GM19351 (cell line): ENCODE data around the gene KLRD1.
"Not testable (repeated sequence)": the region's sequence is repeated elsewhere in the genome, so short reads cannot be mapped to it uniquely, and the experiment has no call there.

ENCODE experiments used
- ATAC-seq: cut with Tn5 transposase; IDR thresholded peaks from one replicate; pipeline ENCODE4 v1.9.1; 2021; ENCODE audit warnings: mild to moderate bottlenecking, moderate library complexity; ENCODE audit not compliant: unreplicated experiment

The KLRD1 gene

DNA sequence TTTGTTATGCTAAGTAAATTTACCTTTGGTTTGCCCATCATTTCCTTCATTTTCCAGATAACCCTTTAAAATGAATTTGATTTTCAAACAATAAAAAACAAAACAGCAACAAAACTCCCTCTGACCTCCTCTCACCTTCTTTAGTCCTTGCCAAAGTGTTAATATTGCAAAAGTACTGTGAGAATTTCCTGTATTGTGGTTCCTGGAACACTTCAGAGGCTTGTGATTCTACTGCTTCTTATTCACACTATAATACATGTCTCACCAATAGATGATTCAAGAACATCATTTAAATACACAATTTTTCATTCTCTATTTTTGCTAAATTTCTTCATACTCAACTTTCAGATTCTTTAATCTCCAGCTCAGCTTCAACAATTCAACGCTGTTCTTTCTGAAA is at the start of gene KLRD1:
KLRD1 (plus strand) TSS at position 241 of the 400 bp plus-strand sequence. CDS start 208 bp downstream, outside the sequence.
- no peak for ATAC-seq

GRCh38 chr12:10260927-10261326 is 46.7 kb upstream of the KLRD1 start:
- ATAC-seq: no peak

DNA sequence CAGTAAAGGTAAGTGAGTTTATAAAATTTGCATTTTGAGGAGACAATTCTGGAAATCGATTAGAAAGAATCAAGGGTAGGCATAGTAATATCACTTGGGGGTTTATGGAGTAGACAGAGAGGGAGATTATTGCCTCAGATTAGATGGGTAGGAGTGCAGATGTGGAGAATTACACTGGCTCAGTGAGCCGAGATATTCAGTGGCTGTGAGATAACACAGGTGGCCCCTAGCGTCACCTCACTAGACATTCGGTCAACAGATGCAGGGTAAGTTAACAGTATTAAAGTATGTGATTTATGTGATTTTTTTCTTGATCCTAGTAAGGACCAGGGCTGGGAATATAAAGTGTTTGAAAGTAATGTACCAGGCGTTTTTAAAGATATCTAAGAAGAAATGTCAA is 39.6 kb upstream of the KLRD1 start:
- no peak for ATAC-seq

DNA sequence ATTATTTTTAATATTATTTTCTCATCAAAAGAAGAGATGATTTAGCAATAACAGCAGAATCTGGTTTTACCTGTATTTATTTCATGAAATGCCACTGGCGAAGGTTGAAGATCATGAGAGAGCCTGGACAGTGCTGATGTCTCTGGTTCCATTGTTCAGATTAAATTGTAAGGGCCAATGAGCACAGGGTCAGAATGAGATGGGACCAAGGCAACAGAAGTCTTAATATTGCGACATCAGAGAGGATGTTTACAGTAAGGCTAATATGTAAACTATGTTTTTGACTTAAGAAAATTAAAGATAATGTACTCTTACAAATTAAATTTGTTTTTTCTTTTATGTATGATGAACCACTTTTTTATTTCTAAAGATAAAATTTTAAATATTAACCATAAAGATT is 35.2 kb upstream of the KLRD1 start:
- no peak for ATAC-seq

- no peak for ATAC-seq
Measured at GRCh38 chr12:10276774-10277173, 30.9 kb upstream of the KLRD1 start.

DNA sequence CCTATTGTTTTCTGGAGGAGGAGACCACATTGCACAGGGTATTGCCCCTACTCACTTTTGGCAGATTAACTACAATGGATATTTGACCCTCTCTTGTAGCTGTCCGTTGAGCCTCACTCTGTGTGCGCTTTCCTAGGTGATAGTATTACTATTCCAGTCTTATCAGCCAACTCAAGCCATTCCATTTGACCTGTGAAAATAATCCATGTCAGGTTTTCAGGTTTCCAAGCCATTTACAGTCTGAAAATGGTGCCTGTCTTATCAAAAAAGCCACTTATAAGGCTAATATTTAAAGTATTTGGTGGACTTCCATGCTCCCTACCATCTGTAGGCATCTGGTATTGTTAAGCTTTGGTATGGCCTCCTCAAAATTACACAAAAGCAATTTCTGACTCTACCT is 29.6 kb upstream of the KLRD1 start:
- no peak for ATAC-seq

GRCh38 chr12:10279937-10280336 is 27.7 kb upstream of the KLRD1 start:
- no peak for ATAC-seq

DNA sequence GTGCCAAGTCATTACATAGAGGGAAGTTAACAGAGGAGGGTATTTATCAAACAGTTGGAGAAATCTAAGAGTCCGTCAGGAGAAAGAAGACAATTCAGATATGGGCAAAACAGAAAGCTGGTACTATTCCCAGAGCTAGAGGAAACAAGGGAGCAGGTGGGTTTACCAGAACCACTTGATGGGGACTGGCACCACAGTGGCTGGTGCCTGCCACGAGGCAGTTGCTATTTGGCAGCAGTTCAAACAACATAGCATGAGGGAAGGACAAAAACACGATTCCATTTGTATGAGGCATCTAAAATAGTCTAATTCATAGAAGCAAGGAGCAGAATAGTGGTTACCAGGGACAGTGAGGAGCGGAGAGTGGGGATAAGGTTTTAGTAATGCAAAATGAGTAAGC is 24.6 kb upstream of the KLRD1 start:
- ATAC-seq: no peak

GRCh38 chr12:10285919-10286318 is 21.8 kb upstream of the KLRD1 start:
- no peak for ATAC-seq

DNA sequence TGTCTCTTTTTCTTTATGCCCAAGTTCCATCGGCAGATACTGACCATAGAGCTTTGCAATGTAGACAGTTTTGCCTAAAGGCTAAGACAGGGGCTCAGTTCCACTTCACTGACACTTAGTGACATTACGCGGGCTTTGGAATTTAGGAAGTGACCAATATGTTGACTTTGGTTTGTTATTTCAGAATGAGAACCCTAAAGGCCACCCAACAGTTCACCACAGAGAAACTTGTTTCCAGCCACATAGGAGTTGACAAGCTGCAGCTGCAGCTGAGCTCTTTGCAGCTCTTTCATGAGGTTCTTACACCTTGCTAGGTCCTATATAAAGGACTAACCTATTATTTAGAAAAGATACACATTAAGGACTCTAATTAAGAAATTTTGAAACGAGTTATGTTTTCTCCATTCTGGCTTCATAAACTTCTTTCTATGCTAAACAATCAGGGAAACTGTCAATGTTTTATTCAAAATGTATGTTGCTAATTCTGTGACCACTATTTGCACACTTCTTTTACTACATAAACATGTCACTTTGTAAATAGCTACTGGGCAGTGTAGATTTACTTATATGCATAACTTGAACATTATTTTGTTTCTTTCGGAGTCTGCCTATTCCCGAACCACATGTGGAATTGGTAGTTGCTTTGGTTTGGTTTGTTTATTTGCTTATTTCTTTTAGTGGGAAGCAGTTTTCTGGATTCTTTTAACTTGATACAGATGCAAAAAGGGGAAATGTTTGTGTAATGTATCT is 18.5 kb upstream of the KLRD1 start:
- no peak for ATAC-seq

GRCh38 chr12:10291030-10291429 is 16.6 kb upstream of the KLRD1 start:
- ATAC-seq: no peak

DNA sequence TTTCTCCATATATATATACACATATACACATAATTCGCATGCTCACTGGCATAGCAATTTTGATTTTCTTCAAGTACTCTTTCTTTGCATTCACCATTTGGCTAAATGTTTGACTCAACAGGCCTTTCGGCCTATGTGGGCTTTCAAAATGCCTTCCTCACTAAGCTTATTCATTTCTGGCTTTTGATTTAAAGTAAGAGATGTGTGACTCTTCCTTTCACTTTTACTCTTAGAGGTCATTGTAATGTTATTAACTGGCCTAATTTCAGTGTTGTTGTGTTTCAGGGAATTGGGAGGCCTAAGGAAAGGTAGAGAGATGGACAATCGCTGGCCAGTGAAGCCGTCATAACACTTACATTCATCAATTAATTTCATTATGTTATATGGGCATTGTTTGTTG is 14.5 kb upstream of the KLRD1 start:
- ATAC-seq: no peak

DNA sequence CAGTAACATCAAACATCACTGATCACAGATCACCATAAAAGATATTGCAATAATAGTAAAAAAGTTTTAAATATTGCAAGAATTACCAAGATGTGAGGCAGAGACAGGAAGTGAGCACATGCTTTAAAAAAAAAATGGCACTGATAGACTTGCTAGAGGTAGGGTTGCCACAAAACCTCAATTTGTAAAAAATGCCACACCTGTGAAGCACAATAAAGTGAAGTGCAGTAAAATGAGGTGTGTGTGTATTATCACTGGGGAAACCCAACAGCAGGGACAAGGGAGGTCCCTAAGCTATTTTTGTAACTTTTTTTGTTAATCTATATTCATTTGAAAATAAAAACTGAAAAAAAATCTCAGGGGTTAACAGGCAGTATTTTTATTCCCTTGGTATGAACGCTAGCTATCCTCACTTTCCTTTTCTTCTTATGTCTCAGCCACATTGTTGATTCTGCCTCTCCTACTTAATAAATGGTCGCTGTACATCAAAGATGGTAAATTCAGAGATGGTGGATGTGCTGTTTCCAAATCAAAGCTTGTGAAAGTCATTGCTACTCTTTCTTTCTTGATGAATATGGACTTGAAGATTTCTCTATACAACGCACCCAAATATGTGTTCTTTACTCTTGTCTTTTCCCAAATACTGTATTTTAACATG is 14.0 kb upstream of the KLRD1 start:
- ATAC-seq: no peak

DNA sequence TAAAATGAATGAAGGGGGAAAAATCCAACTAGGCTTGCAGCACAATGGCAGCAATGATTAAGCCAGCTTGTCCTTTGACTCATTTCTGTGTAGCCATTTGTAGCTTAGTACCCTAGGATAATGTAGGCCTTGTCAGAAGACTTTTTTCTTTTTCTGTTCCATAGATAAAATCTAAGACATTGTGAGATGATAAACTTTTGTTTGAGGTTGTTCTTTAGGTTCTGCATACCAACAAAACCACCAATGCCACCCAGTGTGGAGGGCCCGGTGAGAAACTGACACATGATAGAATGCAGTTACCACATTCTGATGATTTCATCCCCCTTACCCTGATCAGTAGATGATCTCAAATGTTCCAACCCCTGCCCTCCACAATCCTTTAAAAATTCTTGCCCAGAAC is 6.6 kb upstream of the KLRD1 start:
- ATAC-seq: no peak

DNA sequence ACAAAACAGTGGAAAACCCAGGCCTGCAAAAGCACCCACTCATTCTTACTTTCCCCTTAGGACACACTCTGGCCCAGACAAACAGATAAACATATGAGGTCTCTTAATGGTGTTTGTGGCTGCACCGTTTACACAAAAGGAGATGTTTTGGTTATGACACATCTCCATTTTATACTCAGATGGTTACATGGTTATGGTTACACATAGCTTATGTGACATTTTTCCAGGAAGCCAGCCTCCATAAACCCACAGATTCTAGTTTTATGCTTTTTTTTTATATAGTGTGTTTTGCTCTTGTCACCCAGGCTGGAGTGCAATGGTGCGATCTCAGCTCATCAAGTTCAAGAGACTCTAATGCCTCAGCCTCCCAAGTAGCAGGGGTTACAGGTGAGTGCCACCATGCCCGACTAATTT is 3.5 kb upstream of the KLRD1 start:
- ATAC-seq: no peak

DNA sequence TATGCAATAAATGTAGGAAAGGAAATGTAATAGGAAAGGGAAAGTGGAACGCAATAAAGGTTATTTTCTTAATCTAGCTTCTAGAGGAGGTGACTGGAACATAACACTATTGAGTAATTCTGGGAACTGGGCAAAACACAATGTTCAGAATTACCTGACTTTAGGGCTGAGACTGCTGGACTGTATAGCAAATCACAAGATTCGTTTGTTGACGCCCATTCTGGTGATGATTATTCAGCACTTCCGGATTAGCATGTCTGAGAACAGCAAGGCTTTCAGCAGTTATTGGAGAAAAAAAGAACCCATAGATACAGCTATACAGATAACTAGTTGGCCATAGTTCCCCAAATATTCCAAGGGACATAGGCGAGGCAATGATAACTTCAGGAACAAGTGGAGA is 2.3 kb upstream of the KLRD1 start:
- ATAC-seq: no peak

DNA sequence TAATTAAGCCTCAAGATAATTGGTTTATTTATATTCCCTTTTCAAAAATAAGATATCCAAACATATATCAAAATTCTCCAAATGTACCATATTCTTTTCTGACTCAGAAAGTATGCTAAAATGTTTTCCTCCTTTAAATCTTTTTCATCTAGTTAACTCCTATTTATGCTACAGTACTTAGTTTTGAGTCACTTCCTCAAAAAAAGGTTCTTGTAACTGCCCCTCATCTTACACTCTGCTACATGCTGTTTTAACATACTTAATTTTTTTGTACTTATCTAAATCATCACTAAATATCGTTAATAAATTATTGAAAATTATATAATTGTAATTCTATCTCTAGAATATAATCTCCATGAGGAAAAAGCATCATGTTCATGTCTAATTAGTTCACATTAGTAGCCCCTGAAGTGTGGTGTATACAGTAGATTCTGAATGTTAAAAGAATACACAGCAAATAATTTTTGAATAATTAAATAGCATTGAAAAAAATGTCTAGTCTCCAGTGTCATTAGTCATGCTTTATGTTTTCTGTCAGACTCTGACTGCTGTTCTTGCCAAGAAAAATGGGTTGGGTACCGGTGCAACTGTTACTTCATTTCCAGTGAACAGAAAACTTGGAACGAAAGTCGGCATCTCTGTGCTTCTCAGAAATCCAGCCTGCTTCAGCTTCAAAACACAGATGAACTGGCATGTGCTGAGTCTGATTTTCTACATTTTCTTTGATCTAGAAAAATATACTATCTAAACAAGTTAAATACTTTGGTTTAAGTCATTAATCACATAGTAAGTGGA is 3.5 kb downstream of the KLRD1 start:
- no peak for ATAC-seq

DNA sequence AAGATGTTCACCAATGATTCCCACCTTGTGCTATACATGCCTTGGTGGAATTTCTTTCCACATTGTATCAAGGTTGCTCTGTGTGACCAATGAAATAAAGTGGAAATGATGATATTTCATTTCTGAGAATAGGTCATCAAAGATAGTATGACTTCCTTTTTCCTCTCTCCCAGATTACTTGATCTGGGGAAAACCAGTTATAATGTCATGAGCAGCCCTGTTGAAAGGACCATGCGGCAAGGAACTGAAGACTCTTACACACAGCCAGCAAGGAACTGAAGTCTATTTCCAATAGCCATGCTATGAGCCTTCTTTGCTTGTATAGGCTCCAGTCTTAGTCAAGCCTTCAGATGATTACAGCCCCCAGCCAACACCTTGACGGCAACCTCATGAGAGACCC is 11.7 kb downstream of the KLRD1 start:
- no peak for ATAC-seq

- ATAC-seq: no peak
Measured at GRCh38 chr12:10320643-10321042, 13.0 kb downstream of the KLRD1 start.

- ATAC-seq: not testable (repeated sequence)
Measured at GRCh38 chr12:10328691-10329090, 21.0 kb downstream of the KLRD1 start.

DNA sequence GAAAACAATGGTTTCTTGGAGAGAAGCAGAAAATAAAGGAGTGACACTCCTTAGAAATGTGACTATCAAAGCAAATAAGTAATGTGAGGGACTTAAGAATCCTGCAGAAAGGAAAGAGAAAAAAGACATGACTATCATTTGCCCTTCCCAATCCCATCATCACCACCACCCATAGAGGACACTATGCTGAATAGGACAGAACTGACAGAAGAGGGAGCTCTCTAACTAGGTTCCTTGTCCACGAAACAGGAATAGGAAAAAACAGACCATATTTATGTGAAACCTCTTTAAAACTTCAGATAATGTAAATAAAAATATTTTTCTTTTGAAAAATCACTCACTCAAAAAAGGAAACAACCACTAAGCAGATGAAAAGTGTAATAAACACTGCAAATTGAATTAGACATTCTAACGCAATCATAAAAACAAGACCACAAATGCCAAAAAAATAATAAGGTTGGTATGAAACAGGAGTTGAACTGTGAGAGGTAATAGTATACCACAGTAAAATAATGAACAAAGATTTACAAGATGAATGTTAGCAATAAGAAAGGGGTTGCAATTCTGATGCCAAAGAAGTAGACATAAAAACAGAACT is 24.1 kb downstream of the KLRD1 start:
- no peak for ATAC-seq
